ENCODE results near the gene UVRAG.
"Not testable (repeated sequence)": the region's sequence is repeated elsewhere in the genome, so short reads cannot be mapped to it uniquely, and the experiment has no call there.

The UVRAG gene

DNA sequence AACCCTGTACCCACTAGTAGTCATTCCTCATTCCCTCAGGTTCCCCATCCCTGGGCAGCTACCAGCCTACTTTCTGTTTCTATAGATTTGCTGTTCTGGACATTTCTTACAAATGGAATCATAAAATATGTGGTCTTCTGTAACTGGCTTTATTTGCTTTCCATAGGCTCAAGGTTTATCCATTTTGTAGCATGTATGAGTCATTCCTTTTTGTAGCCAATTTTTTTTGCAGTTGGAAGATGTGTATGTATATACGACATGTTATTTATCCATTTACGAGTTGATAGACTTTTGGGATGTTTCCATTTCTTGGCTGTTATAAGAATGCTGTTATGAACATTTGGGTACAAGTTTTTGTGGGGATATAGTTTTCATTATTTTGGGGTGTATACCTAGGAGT lies 260.7 kb downstream of the UVRAG start:
- DNase-seq (ENCODE audit: low spot score), result no peak

DNA sequence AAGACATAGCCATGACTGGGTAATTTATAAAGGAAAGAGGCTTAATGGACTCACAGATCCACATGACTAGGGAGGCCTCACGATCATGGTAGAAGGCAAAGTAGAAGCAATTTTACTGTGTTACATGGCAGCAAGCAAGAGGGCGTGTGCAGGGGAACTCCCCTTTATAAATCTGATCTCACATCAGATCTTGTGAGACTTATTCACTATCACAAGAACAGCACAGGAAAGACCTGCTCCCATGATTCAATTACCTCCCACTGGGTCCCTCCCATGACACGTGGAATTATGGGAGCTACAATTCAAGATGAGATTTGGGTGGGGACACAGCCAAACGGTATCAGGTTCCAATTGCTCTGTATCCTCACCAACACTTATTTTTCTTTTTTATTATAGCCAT lies 261.2 kb downstream of the UVRAG start:
- DNase-seq (ENCODE audit: low spot score), result not testable (repeated sequence)

DNA sequence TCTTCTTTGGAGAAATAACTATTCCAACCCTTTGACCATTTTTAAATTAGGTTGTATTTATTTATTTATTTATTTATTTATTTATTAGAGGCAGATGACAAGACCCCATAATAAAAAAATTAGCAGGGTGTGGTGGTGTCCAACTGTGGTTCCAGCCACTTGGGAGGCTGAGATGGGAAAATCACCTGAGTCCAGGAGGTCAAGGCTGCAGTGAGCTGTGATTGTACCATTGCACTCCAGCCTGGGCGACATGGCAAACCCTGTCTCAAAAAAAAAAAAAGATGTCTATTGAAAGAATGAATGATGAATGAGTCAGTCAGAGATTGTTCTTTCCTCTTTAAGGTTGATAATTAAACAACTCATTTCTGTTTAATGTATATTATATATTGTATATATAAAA lies 261.7 kb downstream of the UVRAG start:
- no peak for DNase-seq (ENCODE audit: low spot score)

DNA sequence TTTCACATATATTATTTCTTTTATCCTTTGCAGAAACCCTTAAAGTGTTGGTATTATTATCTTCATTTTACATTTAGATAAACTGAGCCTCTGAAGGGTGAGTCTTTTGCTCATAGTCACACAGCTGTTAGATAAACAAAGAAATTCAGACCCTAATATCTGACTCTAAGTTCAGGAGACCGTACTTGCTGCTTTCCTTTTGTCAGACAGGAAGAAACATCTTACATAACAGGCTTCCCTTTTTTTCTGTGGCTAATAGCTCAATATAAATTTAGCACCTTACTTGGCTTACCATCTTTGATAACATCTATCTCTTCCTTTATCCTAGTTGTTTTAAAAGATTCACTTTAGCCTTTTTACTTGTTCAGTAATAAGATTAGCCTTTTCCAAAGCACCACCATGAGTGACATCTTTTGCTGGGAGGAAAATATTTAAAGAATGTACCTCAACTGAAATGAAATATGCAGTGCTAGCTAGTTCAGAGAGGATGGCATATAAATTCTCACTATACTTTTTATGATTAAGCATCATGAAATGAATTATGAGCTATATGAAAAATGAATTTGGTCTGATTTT lies 262.7 kb downstream of the UVRAG start:
- no peak for DNase-seq (ENCODE audit: low spot score)

DNA sequence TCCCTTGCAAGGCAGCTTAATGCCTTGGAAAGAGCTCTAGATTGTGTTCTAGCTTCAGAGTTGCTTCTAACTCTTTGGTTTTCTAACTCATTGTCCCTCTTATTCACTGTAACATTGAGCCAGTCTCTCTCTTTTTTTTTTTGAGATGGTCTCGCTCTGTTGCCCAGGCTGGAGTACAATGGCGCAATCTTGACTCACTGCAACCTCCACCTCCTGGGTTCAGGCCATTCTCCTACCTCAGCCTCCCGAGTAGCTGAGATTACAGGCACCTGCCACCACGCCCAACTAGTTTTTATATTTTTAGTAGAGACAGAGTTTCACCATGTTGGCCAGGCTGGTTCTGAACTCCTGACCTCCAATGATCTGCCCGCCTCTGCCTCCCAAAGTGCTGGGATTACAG lies 266.1 kb downstream of the UVRAG start:
- not testable (repeated sequence) for DNase-seq (ENCODE audit: low spot score)

DNA sequence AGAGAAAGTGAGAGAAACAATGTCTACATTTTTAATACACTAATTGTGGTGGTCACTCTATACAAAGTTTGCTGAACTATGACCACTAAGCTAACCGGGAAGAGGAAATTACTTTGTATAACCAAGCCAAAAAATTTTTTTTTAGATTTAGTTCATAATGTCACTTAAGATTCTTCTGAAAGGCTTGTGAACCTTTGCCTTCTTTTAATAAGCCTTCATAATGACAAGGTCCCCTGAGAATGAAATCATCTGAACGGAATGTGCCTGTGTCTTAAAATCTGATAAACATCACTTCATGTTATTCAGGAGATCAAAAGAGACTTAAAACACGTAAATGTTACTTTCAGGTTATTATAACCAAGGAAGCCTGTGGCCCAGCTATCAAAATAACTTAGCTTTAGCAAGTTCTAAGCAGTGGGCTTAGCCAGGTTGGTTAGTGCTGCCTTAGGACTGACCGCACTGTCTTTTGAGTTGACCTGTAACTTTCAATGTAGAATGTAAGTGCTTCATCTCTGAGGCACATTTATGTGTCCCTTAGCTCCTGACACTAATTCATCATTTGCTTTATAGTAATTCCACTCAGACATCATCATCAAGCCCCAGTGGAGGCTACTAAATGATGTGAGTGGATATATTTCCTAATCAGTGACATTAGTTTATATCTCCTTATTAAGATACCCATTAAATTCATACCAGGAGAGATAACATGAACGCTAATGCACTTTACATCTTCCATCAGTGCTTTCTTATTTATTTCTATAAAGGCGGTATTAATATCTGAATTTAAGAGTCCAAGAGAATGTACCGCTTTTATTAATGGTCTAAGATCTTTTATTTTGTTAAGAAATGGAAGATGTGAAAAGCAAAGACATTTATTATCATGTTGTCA lies 268.8 kb downstream of the UVRAG start:
- DNase-seq (ENCODE audit: low spot score), result no peak

DNA sequence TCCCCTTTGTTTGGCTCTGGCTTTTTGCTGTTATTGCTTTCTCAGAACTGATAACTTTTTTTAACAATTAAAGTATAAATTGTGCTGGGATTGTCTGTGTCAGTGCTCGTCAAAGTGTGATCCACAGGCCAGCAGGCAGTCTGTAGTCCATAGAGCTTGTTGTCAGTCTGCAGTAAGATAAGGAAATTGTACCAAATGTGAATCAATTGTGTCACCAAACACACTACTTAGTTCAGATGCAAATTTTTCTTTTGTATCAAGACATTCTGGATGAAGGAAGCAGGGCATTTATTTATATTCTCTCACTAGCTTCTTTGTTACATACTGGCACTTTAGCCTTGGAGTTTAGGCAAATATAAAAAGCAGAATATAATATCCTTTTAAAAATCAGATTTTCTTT lies 270.3 kb downstream of the UVRAG start:
- DNase-seq (ENCODE audit: low spot score), result no peak

DNA sequence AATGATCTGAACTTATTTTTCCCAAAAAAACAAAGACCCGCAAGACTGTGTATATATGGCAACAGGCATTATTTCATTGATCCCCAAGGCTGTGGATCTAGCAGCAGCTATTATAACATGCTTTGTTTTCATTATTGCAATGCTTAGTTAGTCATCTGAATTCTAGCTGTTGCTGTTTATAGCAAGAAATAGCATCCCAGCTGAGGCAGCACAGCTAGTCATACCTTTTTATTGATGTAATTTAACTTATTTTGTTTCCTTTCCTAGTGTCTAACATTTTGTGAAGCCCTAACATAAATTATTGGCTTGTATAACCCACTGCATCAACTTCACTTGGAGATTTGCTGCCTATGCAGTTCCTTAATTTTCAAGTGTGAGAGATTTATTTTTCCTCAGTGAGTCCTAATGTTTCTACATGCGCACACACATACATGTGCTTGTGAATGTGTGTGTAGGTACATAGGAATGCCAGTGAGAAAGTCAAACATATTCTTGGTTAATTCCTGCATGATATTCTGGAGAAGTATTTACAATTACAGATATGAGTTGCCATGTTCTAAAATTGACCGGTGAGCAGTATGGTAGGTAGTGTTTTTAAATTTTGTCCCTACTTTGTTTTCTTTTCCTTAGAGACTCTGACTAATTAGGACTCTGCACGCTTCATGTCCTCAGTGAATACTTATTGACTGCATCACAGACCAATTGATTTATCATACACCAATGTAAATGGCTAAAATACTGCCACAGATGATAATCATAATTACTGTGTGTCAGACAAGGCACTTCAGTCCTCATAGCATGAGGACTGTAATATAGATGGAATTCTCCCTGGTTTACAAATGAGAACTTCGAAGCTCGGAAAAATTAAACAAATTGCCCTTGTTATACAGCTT lies 272.0 kb downstream of the UVRAG start:
- no peak for DNase-seq (ENCODE audit: low spot score)

DNA sequence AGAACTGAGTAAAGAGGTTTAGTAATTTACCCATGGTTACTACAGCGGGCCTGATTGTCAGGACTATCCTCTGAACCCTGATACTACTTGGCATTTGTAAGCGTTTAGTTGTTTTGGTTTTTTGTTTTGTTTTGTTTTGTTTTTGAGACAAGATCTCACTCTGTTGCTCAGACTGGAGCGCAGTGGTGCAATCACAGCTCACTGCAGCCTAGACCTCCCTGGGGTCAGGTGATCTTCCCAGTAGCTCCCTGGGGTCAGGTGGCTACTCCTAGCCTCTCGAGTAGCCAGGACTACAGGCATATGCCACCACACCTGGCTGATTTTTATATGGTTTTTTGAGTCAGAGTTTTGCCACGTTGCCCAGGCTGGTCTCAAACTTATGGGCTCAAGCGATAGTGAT lies 272.7 kb downstream of the UVRAG start:
- DNase-seq (ENCODE audit: low spot score), result no peak

DNA sequence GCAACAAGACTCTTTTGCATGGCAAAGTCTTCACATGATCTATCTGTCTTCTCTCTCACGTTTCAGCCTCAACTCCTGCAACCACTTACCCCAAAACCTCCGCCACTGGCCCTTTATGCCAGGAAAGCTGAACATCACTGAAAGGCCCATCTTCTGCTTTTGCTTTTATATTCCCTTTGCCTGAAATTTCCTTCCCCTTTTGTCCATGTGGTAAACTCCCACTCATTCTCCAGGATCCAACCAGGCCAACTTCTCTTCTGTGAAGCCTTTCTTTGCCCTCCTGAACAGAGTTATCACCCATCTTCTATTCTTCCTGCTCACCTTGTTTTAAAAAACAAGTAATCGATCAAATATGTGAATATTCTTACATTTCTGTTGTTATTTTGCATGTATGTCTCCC lies 273.5 kb downstream of the UVRAG start:
- DNase-seq (ENCODE audit: low spot score), result no peak

DNA sequence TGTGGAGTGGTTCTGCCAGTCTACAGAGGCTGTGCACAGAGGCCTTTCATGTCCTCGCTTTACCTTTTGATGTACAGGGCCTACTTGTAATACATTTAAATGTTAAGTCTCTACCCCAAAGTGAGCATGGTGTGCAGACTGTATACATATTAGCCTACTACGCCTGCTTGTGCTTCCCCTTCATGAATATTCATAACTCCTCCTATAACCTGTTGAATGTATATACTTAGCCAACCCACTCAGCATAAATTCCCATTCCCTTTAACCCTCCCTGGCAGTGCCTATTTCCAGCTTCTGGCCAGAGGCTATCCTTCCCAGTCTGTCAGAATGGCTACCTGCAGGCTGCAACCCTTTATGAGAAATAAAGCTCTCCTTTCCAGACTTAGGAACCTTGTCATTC lies 275.2 kb downstream of the UVRAG start:
- no peak for DNase-seq (ENCODE audit: low spot score)

DNA sequence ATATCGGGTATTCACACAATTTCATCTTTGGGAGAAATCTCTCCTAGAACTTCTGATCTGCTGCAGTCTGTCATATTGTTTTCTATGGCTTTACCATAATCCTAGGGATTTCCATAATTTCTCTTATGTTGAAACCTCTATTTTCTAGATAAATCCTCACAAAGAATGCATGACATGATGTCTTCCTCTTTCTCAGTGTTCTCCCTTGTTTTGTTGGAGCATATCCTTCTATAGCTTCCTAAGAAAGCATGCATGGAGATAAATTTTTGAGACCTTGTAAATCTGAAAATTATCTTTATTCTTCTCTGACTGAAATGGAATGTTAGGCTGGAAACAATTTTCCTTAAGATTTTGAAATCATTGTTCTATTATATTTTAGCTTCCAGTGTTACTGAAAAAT lies 275.8 kb downstream of the UVRAG start:
- no peak for DNase-seq (ENCODE audit: low spot score)

DNA sequence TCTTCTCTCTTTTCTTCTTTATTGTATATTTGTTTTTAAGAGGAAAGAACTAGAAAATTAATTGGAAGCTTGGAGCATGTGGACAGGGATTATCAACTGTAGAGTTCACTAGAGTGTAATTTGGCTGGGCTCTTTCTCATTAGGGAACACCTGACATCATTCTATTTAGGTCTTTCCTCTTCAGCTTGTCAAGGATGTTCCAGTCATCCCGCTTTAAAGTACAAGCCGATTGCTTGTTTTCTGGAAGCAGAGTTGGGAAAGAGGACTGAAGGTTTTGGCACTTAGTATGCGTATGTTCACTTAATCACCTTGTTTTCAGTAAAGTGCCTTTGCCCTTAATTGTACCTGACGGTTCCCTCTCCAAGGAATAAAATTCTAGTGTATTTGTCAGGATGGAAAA lies 279.7 kb downstream of the UVRAG start:
- no peak for DNase-seq (ENCODE audit: low spot score)

DNA sequence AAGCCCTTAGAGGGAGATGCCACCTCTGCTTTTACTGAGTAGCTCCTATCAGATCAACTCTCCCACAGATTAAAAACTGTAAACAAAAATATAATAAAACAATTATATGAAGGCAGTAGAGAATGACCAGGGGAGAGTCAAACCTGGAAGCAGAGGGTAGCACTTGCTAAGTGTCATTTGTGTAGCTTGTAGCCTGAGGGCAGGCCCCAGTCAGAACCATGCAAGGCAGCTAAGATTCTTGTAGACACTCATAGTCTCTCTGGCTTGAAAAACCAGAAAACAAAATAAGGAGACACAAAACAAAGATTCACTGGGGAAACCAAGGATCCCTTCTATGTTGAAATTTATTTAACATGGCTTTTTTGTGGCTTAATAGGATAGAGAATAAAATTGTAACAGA lies 280.9 kb downstream of the UVRAG start:
- no peak for DNase-seq (ENCODE audit: low spot score)

DNA sequence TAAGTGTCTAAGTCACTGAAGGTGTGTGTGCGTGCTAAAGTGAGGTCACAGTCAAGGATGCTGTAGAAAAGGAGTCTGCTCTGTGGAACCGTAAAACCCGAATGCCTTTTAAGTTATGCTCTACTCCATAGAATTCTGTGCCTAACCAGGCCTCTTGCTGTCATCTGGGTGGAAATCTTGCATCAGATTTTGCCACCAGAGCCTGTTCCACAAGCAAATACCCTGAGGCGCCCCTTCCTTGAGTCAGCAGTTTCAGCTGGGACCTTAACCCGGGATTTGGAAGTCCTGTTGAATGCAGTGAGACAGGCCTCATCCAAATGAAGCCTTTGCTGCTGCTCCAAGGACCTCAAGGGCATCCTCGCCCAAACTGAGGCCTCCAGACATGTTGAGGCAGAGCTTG lies 281.5 kb downstream of the UVRAG start:
- DNase-seq (ENCODE audit: low spot score), result no peak

DNA sequence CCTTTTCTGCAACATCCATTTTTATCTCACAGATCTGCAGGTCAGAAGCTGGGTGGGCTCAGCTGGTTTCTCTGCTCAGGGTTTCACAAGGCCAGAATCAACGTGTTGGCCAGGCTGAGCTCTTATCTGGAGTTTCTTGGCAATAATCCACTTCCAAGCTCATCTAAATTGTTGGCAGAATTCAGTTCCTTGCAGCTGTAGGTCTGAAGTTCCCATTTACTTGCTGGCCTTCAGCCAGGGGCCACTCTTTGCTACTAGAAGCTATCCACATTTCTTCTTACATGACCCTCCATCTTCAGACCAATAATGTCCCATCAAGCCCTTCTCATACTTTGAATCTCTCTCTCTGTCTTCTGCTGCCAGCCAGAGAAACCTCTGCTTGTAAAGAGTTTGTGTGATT lies 287.8 kb downstream of the UVRAG start:
- DNase-seq (ENCODE audit: low spot score), result no peak

DNA sequence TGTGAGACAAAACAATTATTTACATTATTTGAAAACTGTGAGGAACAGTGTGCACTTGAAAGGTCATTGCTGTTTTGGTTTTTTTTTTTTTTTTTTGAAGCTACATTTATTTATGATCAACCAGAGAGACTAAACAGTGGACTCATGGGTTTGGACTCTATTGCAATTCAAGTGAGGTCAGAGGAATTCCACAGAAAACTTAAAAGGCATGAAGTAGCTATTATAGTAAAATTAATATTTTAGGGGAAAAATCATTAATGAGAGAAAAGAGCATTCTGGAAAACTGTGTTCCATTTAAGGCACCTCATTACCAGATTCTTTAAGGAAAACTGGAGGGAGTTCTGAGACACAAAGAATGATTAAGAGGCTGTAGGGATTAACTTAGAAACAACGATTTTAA lies 288.4 kb downstream of the UVRAG start:
- DNase-seq (ENCODE audit: low spot score), result no peak

DNA sequence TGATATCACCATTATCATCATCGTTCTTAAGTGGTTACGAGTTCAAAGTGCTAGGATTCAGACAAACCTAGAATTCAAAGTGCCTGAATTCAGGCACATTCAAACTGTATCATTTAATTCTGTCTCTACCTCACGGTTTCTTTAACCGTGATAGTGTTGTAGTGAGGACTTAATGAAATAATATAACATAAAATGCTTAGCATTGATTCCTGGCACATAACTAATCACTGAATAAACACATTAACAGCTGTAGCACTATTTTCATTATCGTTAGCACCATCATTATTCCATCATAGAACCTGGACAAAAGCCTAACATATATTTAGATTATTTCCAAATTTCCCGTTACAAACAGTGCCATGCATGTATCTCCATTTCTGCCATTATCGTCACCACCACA lies 289.3 kb downstream of the UVRAG start:
- DNase-seq (ENCODE audit: low spot score), result no peak

DNA sequence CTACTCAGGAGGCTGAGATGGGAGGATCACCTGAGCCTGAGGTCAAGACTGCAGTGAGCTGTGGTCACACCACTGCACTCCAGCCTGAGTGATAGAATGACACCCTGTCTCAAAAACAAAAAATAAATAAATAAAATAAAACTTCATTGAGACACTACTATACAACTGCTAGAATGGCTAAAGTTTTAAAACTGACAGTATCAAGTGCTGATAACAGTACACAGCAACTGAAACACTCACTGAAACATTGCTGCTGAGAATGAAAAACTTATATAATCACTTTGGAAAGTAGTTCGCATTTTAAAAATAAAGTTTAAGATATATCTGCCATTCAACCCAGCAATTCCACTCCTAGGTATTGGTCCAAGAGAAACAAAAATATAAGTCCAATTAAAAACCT lies 290.6 kb downstream of the UVRAG start:
- no peak for DNase-seq (ENCODE audit: low spot score)

DNA sequence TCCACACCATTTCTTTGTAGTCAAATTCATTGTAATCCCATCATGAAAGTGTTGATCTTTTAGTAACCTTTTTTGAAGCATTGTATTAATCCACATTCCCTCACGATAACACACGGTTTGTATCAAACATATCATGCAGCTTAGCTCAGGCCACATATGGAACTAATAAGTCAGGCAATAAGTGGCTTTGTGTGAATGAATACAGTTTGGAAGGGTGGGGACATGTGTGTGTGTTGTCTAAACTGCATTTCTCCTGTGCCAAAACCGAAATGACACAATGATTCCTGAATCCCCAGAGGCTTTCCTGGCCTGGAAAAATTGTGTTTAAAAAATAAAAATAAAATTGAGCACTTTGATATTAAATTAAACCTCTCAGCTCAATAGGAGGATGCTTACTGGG lies 293.0 kb downstream of the UVRAG start:
- DNase-seq (ENCODE audit: low spot score), result no peak

DNA sequence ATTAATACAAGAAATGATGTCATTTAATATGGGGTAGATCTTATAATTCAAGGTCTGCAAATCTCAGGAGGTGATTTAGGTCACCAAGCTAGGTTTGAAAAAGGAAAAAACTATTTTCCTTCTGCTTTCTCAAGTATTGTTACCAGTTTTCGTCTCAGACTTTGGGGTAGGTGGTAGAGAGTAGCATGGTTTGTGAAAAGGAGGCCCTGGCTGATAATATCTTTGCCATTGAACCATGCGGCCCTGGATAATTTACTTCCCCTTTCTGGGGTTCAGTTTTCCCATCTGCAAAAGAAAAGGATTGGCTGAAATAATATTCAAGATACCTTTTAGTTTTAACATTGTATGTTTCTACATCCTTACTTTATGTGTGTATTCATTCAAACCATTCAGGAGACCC lies 299.2 kb downstream of the UVRAG start:
- no peak for DNase-seq (ENCODE audit: low spot score)

DNA sequence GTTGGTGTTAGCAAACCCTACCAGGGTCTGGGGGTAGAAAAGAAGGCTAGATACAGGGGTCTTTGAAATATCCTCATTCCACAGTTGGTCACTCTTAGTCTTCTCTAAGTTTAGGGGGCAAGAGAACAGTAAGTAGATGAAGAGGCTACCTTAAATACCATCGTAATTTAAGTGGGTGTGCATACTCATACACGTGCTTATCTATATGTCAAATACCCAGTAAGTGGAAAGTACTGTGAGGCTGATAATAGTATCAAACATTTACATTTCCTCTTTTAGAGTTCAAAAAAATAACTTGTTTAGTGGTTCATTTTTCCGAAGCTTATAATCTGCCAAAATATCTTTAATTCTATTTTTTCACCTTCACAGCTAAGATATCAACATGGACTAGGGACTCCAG lies 300.5 kb downstream of the UVRAG start:
- DNase-seq (ENCODE audit: low spot score), result no peak

DNA sequence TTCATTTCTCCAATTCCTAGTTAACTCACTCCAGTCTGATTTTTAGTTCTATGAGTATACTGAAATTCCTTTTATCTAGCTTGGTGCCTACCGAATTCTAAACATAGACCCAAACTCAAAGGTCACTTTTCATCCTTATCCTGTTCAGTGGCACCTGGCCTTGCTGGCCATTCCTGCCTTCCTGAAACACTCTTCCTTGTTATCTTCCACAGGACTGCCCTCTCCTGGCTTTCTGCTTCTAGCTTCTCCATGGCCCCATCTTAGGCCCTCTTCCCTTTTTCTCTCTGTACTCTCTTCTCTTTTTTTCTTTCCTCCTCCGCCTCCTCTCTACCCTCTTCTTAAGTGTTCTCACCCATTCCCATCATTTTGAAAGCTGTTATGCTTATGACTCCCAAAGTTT lies 304.0 kb downstream of the UVRAG start:
- DNase-seq (ENCODE audit: low spot score), result no peak

Data from CD4-positive, alpha-beta T cell treated with Interleukin-15 for 4 hours (primary cell).